Activated naive CD4-positive, alpha-beta T cell treated with anti-CD3 and anti-CD28 coated beads, Interleukin-2, amount 50 U/mL, for 24 hours (primary cell): ENCODE data around the gene TMEM237.

Experiments
- H3K27ac Mint-ChIP-seq: one replicate; pipeline ENCODE4 v1.8.0; 2021; ENCODE audit warnings: mild to moderate bottlenecking, mixed read lengths
- H3K27me3 Mint-ChIP-seq: one replicate; pipeline ENCODE4 v1.8.0; 2021; ENCODE audit warnings: mixed read lengths
- H3K36me3 Mint-ChIP-seq: one replicate; pipeline ENCODE4 v1.8.0; 2021; ENCODE audit warnings: mixed read lengths
- H3K4me1 Mint-ChIP-seq: one replicate; pipeline ENCODE4 v1.8.0; 2021; ENCODE audit warnings: mixed read lengths
- H3K4me3 Mint-ChIP-seq: one replicate; pipeline ENCODE4 v1.8.0; 2021; ENCODE audit warnings: mild to moderate bottlenecking, mixed read lengths
- H3K9me3 Mint-ChIP-seq: one replicate; pipeline ENCODE4 v1.8.0; 2021; ENCODE audit warnings: mixed read lengths

Gene TMEM237

GRCh38 chr2:201654616-201655384 lies 11.5 kb upstream of the TMEM237 start:
- no peaks in the 10 kb centered on the region for H3K9me3 Mint-ChIP-seq
- H3K4me1 Mint-ChIP-seq = no peaks in the 10 kb centered on the region
- no peak overlapping the region for H3K4me3 Mint-ChIP-seq
- H3K36me3 Mint-ChIP-seq = no peaks in the 10 kb centered on the region
- H3K27ac Mint-ChIP-seq = no peak overlapping the region
- no peaks in the 10 kb centered on the region for H3K27me3 Mint-ChIP-seq

DNA sequence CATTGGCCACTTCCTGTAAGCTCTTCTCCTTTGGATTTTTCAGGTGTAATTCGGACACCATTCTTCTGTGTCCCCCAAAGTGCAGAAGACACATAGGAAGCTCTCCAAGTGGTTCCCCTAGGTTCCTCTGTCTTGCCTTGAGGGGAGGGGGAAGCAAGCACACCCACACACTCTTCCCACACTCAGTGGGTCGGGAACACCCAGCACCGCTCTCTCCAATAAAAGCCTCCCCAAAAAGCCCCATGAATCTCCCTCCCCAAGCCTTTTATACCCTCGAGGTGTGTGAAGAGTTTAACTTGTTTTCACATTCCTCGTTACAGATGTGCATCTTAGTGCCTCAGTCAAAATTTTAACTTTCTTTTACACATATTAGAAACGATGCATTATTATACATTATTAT lies 9.9 kb upstream of the TMEM237 start:
- Mint-ChIP-seq H3K27ac (peak overlapping the region; percentile 33), H3K36me3 (no peaks in the 10 kb centered on the region), H3K9me3 (no peaks in the 10 kb centered on the region), H3K27me3 (no peaks in the 10 kb centered on the region), H3K4me3 (no peak overlapping the region), H3K4me1 (no peaks in the 10 kb centered on the region)

DNA sequence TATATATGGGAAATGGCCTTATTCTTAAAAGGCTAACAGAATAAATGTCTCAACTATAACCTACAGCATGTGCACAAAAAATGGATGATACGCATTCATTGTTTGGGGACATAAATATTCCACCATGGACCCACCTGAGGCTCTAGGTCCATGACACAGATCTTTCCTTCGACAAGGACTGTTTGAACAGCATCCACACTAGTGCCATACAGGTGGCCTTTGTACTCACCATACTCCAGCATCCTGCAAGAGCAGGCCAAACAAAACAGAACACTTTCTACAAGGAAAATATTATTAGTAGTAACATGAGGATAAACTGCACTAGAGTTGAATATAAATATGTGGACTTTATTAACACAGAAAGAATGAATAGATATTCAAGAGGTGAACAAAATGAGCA lies 6.1 kb upstream of the TMEM237 start:
- H3K4me1 Mint-ChIP-seq = no peaks in the 10 kb centered on the region
- no peak overlapping the region for H3K4me3 Mint-ChIP-seq
- H3K9me3 Mint-ChIP-seq = no peaks in the 10 kb centered on the region
- H3K36me3 Mint-ChIP-seq = no peaks in the 10 kb centered on the region
- H3K27ac Mint-ChIP-seq = no peak overlapping the region
- no peaks in the 10 kb centered on the region for H3K27me3 Mint-ChIP-seq

- Mint-ChIP-seq H3K27ac (no peak overlapping the region), H3K4me3 (no peak overlapping the region), H3K9me3 (no peaks in the 10 kb centered on the region), H3K4me1 (peaks cover 5% of the 10 kb centered on the region), H3K27me3 (no peaks in the 10 kb centered on the region), H3K36me3 (no peaks in the 10 kb centered on the region)
Observed at GRCh38 chr2:201647431-201647830, 4.1 kb upstream of the TMEM237 start.

DNA sequence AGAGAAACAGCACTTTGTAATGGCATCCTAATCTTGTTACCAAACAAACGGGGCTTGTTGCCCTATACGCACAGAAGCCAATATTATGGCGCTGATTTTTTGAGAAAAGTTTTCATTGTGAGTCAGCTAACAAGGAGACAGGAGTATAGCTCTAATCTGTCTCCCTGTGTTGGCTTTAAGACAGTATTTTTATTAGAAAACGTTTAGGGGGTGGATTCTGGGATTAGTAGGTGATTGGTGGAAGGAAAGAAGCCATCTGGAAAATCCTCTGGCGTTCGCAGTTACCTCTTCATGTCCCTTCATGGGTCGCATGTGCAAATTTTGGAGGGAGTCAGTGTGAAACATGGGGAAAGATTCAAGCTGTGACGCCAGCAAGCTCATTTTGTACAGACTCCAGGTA lies 698 bp upstream of the TMEM237 start:
- Mint-ChIP-seq H3K4me1 (peaks cover 5% of the 10 kb centered on the region), H3K4me3 (peak overlapping the region; percentile 23), H3K27me3 (no peaks in the 10 kb centered on the region)

GRCh38 chr2:201642579-201643215 lies 606 bp downstream of the TMEM237 start:
- H3K27ac Mint-ChIP-seq = peak overlapping the region; percentile 79
- H3K36me3 Mint-ChIP-seq = no peaks in the 10 kb centered on the region
- H3K27me3 Mint-ChIP-seq = no peaks in the 10 kb centered on the region
- peaks cover 5% of the 10 kb centered on the region for H3K4me1 Mint-ChIP-seq
- H3K4me3 Mint-ChIP-seq = peak overlapping the region; percentile 84
- no peaks in the 10 kb centered on the region for H3K9me3 Mint-ChIP-seq

More for the DNA sequence above, 698 bp upstream of the TMEM237 start:
- Mint-ChIP-seq H3K27ac (no peak overlapping the region), H3K36me3 (no peaks in the 10 kb centered on the region), H3K9me3 (no peaks in the 10 kb centered on the region)

DNA sequence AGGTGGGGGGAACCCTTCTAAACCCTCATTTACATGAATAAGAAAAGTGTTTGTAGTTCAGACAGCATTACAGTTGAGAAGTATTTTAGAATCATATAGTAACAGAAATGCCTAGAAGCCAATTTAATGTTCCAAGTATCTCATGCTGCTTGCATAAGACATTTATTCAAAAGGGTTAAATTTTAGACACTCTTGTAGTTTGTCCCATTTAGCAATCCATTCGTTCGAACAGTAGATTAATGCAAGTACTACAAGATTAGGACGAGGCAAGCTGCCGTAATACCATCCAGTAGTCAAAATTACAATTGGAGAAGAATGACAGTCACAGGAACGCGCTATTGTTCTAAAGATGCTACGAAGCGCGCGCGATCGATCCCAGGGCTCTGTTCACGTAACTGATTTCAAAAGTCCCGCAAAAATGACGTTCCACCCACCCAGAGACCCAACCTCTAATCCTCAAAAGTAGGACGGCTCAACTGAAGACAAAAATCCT lies 1.2 kb downstream of the TMEM237 start:
- peak overlapping the region; percentile 84 for H3K4me3 Mint-ChIP-seq
- H3K9me3 Mint-ChIP-seq = no peaks in the 10 kb centered on the region
- H3K27me3 Mint-ChIP-seq = no peaks in the 10 kb centered on the region
- peaks cover 5% of the 10 kb centered on the region for H3K4me1 Mint-ChIP-seq
- no peaks in the 10 kb centered on the region for H3K36me3 Mint-ChIP-seq
- H3K27ac Mint-ChIP-seq = peak overlapping the region; percentile 79

- Mint-ChIP-seq H3K4me1 (peaks cover 5% of the 10 kb centered on the region), H3K9me3 (no peaks in the 10 kb centered on the region), H3K27ac (no peak overlapping the region), H3K27me3 (no peaks in the 10 kb centered on the region), H3K4me3 (no peak overlapping the region), H3K36me3 (peaks cover 8% of the 10 kb centered on the region)
Observed at GRCh38 chr2:201639205-201639604, 4.1 kb downstream of the TMEM237 start.

DNA sequence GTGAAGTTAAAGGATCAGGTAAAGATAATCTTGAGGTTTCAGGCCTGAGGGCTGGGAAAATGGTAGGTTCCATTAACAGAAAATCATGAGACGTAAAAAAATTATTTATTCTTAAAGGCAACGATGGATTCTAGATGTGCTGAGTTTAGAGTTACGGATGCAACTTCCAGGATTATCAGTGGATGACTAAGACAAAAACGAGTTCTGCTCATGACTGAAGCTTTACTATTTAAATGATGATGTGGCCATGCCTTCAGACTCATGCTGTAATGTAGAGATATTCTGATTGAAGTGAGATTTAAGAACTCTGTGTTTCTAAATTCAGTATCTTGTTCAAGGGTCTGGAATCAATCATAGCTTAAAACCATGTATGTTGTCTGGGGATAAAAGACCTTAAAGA lies 5.0 kb downstream of the TMEM237 start:
- H3K4me3 Mint-ChIP-seq = no peak overlapping the region
- no peak overlapping the region for H3K27ac Mint-ChIP-seq
- H3K9me3 Mint-ChIP-seq = no peaks in the 10 kb centered on the region
- no peaks in the 10 kb centered on the region for H3K27me3 Mint-ChIP-seq
- peaks cover 8% of the 10 kb centered on the region for H3K36me3 Mint-ChIP-seq
- no peaks in the 10 kb centered on the region for H3K4me1 Mint-ChIP-seq

- Mint-ChIP-seq H3K27me3 (no peaks in the 10 kb centered on the region), H3K27ac (no peak overlapping the region), H3K4me1 (no peaks in the 10 kb centered on the region), H3K4me3 (no peak overlapping the region), H3K36me3 (peaks cover 16% of the 10 kb centered on the region), H3K9me3 (no peaks in the 10 kb centered on the region)
Observed at GRCh38 chr2:201633661-201634249, 9.5 kb downstream of the TMEM237 start.

DNA sequence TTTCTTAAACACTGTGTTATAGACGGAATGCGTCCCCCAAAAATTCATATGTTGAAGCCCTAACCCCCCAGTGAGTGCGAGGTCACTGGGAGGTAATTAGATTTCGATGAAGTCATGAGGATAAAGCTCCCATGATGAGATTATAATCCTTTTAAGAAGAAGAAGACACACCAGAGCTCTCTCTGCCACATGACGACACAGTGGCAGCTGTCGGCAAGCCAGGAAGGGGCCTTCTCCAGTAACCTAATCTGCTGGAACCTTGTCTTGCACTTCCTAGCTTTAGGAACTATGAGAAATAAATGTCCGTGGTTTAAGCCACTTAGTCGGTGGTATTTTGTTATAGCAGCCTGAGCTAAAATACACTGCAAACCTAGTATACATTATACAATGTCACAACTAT lies 12.3 kb downstream of the TMEM237 start:
- H3K27ac Mint-ChIP-seq = no peak overlapping the region
- H3K9me3 Mint-ChIP-seq = no peaks in the 10 kb centered on the region
- peaks cover 14% of the 10 kb centered on the region for H3K36me3 Mint-ChIP-seq
- no peak overlapping the region for H3K4me3 Mint-ChIP-seq
- H3K27me3 Mint-ChIP-seq = no peaks in the 10 kb centered on the region
- no peaks in the 10 kb centered on the region for H3K4me1 Mint-ChIP-seq

GRCh38 chr2:201630577-201630976 lies 12.7 kb downstream of the TMEM237 start:
- Mint-ChIP-seq H3K4me1 (no peaks in the 10 kb centered on the region), H3K27me3 (no peaks in the 10 kb centered on the region), H3K36me3 (peaks cover 14% of the 10 kb centered on the region), H3K4me3 (no peak overlapping the region), H3K9me3 (no peaks in the 10 kb centered on the region), H3K27ac (no peak overlapping the region)

GRCh38 chr2:201628545-201628944 lies 14.8 kb downstream of the TMEM237 start:
- Mint-ChIP-seq H3K27ac (no peak overlapping the region), H3K4me3 (no peak overlapping the region), H3K36me3 (peaks cover 10% of the 10 kb centered on the region), H3K9me3 (no peaks in the 10 kb centered on the region), H3K4me1 (no peaks in the 10 kb centered on the region), H3K27me3 (no peaks in the 10 kb centered on the region)

DNA sequence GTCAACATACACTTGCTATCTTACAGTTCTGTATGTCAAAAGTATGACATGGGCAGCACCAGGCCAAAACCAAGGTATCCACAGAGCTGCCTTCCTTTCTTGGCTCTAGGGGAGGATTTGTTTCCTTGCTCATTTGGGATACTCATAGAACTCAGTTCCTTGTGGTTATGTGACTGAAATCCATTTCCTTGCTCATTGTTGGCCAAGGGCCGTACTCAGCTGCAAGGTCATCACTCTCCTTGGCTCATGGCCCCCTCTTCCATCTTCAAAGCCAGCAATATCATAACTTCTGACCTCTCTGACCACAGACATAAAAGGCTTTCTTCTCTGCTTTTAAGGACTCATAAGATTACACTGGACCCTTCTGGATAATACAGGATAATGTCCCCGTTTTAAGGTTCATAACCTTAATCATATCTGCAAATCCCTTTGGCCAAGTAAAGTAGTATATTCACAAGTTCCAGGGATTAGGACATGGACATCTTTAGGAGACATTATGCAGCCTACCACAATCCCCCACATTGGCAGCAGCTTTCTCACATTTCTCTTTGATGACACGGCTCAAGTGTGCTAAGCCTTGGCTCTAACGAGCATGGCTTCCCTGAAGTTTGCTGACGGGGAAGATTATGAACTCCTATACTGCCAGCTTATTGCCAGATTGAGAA lies 20.9 kb downstream of the TMEM237 start:
- H3K4me1 Mint-ChIP-seq = no peaks in the 10 kb centered on the region
- H3K9me3 Mint-ChIP-seq = no peaks in the 10 kb centered on the region
- peaks cover 2% of the 10 kb centered on the region for H3K36me3 Mint-ChIP-seq
- no peaks in the 10 kb centered on the region for H3K27me3 Mint-ChIP-seq
- no peak overlapping the region for H3K4me3 Mint-ChIP-seq
- H3K27ac Mint-ChIP-seq = no peak overlapping the region

DNA sequence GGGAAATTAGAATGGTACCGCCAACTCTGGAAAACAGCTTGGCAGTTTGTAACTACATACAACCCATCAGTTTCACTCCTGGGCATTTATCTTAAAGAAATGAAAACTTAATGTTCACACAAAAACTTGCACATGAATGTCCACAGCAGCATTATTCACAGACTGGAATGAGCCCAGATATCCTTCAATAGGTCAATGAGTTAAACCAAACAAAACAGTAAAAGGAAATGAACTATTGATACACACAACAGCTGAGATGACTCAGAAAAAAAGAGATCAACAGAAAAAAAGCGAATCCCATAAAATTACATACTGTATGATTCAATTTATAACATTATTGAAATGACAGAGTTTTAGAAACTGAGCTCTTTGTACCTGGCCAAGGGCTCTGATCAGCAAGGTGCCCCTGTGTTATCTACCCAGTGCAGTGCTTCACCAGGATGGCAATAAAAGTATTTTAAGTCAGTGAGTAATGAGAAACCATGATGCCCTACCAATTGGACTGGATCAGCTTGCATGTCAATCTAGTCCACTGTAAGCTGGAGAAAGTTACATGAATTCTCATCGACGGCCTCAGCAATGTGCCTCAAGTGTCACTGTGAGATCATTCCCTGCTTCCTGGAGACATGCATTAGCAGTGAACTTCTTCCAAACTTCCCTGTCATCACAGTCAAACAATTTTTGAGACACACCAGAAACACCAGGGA lies 21.9 kb downstream of the TMEM237 start:
- Mint-ChIP-seq H3K27me3 (no peaks in the 10 kb centered on the region), H3K27ac (no peak overlapping the region), H3K9me3 (no peaks in the 10 kb centered on the region), H3K4me3 (no peak overlapping the region), H3K36me3 (peaks cover 2% of the 10 kb centered on the region), H3K4me1 (no peaks in the 10 kb centered on the region)
